ENCODE measurements around the gene IL15. TPM values are rescaled to one million over a fixed set of nuclear protein-coding genes. Genes with fewer than 3 reads are reported as not detected.

The IL15 gene
- total RNA-seq, 1 donor from 2014 or later: 3.7 TPM

DNA sequence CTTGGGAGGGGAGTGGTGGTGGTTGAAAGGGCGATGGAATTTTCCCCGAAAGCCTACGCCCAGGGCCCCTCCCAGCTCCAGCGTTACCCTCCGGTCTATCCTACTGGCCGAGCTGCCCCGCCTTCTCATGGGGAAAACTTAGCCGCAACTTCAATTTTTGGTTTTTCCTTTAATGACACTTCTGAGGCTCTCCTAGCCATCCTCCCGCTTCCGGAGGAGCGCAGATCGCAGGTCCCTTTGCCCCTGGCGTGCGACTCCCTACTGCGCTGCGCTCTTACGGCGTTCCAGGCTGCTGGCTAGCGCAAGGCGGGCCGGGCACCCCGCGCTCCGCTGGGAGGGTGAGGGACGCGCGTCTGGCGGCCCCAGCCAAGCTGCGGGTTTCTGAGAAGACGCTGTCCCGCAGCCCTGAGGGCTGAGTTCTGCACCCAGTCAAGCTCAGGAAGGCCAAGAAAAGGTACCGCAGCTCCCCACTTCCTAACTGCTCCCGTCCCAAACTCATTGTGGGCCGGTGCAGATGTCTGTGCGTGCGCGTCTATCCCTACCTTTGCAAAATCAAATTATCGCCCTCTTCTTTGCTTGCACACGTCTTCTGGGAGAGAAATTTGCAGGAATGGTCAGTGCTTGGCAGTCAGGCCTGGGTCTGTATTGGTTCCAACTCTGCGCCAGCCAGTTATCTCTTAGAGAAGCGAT lies 533 bp downstream of the IL15 start:
- H3K4me3 ChIP-seq (ENCODE audit: low read depth, low read length): peak overlapping the region; percentile 85
- TF ChIP-seq, protein P1, sequence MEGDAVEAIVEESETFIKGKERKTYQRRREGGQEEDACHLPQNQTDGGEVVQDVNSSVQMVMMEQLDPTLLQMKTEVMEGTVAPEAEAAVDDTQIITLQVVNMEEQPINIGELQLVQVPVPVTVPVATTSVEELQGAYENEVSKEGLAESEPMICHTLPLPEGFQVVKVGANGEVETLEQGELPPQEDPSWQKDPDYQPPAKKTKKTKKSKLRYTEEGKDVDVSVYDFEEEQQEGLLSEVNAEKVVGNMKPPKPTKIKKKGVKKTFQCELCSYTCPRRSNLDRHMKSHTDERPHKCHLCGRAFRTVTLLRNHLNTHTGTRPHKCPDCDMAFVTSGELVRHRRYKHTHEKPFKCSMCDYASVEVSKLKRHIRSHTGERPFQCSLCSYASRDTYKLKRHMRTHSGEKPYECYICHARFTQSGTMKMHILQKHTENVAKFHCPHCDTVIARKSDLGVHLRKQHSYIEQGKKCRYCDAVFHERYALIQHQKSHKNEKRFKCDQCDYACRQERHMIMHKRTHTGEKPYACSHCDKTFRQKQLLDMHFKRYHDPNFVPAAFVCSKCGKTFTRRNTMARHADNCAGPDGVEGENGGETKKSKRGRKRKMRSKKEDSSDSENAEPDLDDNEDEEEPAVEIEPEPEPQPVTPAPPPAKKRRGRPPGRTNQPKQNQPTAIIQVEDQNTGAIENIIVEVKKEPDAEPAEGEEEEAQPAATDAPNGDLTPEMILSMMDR (conservative IDR thresholded peaks at IDR 0.05; ENCODE audit: low read depth, low read length): no peak
- DNase-seq (ENCODE audit: low read depth): no peak

DNA sequence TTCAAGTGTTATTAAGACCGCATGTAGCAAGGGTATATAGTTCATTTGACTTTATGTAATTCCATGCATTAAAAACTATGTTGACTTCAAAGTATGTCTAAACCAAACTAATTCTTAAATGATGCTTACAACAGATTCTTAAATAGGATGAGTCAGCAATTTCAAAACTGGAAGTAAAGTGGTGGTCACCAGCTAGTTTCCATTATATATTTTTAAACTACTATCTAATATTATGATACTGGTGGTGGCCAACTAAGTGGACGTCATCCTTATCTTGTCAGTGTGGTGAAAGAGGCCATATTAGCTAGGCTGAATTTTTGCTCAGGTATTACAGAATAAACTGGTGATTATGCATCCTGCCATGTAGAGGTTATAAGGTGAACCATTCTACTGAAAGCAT lies 1.2 kb downstream of the IL15 start:
- DNase-seq (ENCODE audit: low read depth): no peak
- H3K4me3 ChIP-seq (ENCODE audit: low read depth, low read length): peak overlapping the region; percentile 85
- TF ChIP-seq, protein P1 (conservative IDR thresholded peaks at IDR 0.05; ENCODE audit: low read depth, low read length): no peak

DNA sequence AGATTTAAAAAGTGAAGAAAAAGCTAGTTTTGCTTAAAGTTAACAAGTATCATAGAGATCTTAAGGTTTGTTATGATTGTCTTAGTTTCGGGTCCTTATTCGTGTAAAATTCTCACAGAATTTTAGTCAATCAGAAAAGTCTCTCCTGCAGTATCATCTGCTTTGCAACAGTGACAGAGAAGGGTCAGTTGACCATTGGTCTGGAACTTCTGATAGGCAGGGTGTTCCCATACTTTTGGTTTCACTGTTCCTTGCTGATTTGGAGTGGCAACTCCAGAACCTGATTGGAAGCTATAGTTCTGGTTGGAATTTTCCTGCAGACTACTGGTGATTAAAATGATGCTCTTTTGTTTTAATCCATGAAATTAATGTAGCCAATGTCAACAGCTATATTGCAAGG lies 1.8 kb downstream of the IL15 start:
- no peak for DNase-seq (ENCODE audit: low read depth)
- H3K4me3 ChIP-seq (ENCODE audit: low read depth, low read length): peak overlapping the region; percentile 85
- TF ChIP-seq, protein P1 (conservative IDR thresholded peaks at IDR 0.05; ENCODE audit: low read depth, low read length): no peak

DNA sequence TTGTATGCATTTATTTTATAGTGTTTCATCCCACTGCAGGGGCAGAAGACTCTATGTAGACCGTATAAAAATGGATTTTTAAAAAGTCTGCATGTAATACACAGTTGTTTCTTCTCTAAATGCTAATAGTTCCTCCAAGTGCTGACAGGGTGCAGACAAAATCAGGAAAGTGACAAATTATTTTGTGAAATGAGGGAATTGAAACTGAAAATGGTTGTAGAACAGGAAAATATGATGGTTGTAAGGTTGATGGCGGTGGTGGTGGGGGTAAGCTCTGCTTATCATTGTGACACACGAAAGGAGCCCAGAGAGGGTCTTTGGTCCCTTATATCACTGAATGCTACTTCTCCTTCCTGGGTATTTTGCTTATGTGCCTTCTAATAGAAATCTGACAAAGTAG lies 4.3 kb downstream of the IL15 start:
- DNase-seq (ENCODE audit: low read depth): no peak
- TF ChIP-seq, protein P1 (conservative IDR thresholded peaks at IDR 0.05; ENCODE audit: low read depth, low read length): no peak
- no peak overlapping the region for H3K4me3 ChIP-seq (ENCODE audit: low read depth, low read length)

DNA sequence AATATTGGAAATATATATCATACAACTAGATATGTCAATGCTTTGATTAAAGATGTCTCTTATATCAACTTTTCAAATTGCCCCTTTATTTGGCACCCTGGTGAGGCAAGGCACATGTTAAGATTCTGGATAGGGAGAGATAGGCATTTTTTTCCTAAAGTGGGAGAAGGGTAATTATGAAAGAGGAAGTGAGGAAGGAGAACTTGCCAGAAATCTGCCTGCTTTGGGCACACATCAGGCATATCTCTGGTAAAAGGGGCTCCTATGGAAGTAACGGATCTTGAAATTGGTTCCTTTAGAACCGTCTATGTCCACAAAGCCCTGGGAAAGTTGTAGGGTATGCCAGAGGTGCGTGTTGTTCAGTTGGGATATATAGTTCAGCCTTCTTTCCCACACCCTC lies 5.7 kb downstream of the IL15 start:
- TF ChIP-seq, protein P1 (conservative IDR thresholded peaks at IDR 0.05; ENCODE audit: low read depth, low read length): no peak

DNA sequence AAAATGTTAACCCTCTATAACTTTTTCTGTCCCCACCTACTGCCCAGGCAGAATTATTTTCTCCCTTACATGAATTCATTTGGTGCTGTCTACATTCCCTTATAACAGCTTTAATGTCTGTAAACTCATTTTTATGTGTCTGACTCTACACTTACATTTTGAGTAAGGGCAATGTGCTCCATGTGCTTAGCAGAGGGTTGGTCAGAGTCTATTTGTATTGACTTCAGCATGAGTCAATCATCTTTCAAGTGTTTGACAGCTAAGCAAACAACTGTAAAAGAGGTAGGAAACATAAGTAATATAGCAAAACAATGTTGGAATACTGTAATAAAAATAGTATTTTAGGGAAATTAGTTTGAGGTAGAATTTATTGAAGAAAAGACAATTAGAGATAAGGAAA lies 6.3 kb downstream of the IL15 start:
- TF ChIP-seq, protein P1 (conservative IDR thresholded peaks at IDR 0.05; ENCODE audit: low read depth, low read length): no peak
- H3K4me3 ChIP-seq (ENCODE audit: low read depth, low read length): no peak overlapping the region
- no peak for DNase-seq (ENCODE audit: low read depth)

More for the DNA sequence above, 5.7 kb downstream of the IL15 start:
- DNase-seq (ENCODE audit: low read depth): no peak
- H3K4me3 ChIP-seq (ENCODE audit: low read depth, low read length): no peak overlapping the region

DNA sequence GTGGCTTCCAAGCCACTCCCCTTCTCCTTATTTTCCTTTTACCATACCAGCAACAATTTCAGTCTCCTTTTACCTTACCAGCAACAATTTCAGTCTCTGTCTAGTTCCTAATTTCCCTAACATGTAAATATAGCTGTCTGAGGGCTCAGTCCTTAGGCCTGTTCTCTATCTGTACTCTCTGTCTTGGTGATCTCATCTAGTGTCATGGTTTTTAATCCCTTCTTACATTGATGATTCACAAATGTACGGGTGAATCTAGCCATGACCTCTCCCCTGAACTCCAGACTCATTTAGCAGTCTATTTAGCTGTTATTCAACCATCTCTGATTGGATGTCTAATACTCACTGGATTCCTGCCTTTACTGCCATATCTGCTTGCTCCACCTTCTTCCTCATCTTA lies 7.2 kb downstream of the IL15 start:
- TF ChIP-seq, protein P1 (conservative IDR thresholded peaks at IDR 0.05; ENCODE audit: low read depth, low read length): no peak
- H3K4me3 ChIP-seq (ENCODE audit: low read depth, low read length): no peak overlapping the region
- DNase-seq (ENCODE audit: low read depth): peak; percentile 86

Data from epithelial cell of proximal tubule (primary cell).